ENCODE data around the gene TMEM62. TPM values are rescaled to one million over a fixed set of nuclear protein-coding genes. Genes with fewer than 3 reads are reported as not detected.

TMEM62 gene
- total RNA-seq, 1 experiment from 2014 or later, result 7.2 TPM

DNA sequence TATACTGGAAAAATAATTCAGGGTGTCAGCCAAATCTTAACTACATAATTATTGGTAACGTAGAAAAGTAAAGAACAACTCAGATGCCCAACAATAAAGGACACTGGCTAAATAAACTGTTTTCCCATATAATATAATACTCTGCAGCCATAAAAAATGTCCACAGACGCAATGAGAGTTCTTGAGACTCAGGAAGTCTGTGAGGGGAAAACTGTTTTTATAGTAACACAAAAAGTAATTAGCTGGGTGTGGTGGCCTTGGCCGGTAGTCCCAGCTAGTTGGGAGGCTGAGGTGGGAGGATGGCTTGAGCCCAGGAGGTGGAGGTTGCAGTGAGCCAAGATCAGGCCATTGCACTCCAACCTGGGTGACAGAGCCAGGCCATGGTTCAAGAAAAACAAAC, 22.0 kb upstream of the TMEM62 start:
- WGBS (ENCODE audit: extremely low coverage, insufficient read length, low lambda C conversion rate), result no CpG with 5 or more reads among the region's 3 CpGs
- Histone ChIP-seq H3K23ac (ENCODE audit: insufficient read length, low read depth, low read length) (no peak overlapping the region), H3K56ac (ENCODE audit: insufficient read length, low read depth, low read length) (no peak overlapping the region), H3K14ac (ENCODE audit: insufficient read depth, low read length) (no peak overlapping the region), H3K27ac (ENCODE audit: insufficient read length, low read depth, low read length) (no peak overlapping the region), H4K8ac (replicated peaks; ENCODE audit: insufficient read length, low read depth, low read length) (no peak overlapping the region), H4K5ac (ENCODE audit: insufficient read length, low read depth, low read length) (no peak overlapping the region), H2BK12ac (ENCODE audit: insufficient read length, low read depth, low read length) (no peak overlapping the region), H4K20me1 (ENCODE audit: control insufficient read depth, insufficient read depth, insufficient read length) (no peaks in the 10 kb centered on the region), H3K23me2 (ENCODE audit: insufficient read length, low read depth, low read length, poor library complexity, severe bottlenecking) (peaks cover under 1% of the 10 kb centered on the region), H3K4ac (ENCODE audit: low read depth, low read length) (no peak overlapping the region), H2BK120ac (ENCODE audit: low read depth, low read length, poor library complexity, severe bottlenecking) (no peak overlapping the region), H2AFZ (ENCODE audit: low read length) (no peak overlapping the region), H3K79me2 (ENCODE audit: insufficient read depth, low read length) (no peaks in the 10 kb centered on the region), H3K4me2 (ENCODE audit: insufficient read depth, insufficient read length, low read length) (no peak overlapping the region), H4K91ac (ENCODE audit: insufficient read length, low read depth, low read length) (no peak overlapping the region), H3K79me1 (ENCODE audit: insufficient read depth, low read depth, low read length, poor library complexity, severe bottlenecking) (no peaks in the 10 kb centered on the region), H3K18ac (ENCODE audit: insufficient read length, low read depth, low read length) (no peak overlapping the region), H3T11ph (ENCODE audit: low read length) (no peak overlapping the region), H3K9me3 (ENCODE audit: control insufficient read depth, low read depth, low read length) (no peaks in the 10 kb centered on the region), H3K27me3 (ENCODE audit: insufficient read depth, low read length) (no peaks in the 10 kb centered on the region), H3K9ac (ENCODE audit: extremely low read depth, insufficient read length, low read length) (no peak overlapping the region), H2BK15ac (ENCODE audit: low read depth, low read length) (no peak overlapping the region), H2BK20ac (ENCODE audit: low read depth, low read length, poor library complexity, severe bottlenecking) (no peak overlapping the region), H2BK5ac (ENCODE audit: insufficient read length, low read length) (no peak overlapping the region), H2AK5ac (ENCODE audit: insufficient read length, low read length) (no peak overlapping the region), H3K4me1 (ENCODE audit: insufficient read depth, low read length) (no peaks in the 10 kb centered on the region)
- Mint-ChIP-seq H3K4me1 (peaks cover 3% of the 10 kb centered on the region in 2 experiments; a peak in 2 of 4 replicates), H3K9me3 (peaks cover 0 to 2% of the 10 kb centered on the region in 2 experiments; a peak in 1 of 5 replicates), H3K27me3 (ENCODE audit: low read depth) (peaks cover 17% of the 10 kb centered on the region), H3K36me3 (ENCODE audit: insufficient read depth in 1 of 3, low read depth in 3 of 3) (no peaks in the 10 kb centered on the region), H3K27ac (no peak overlapping the region), H3K4me3 (no peak overlapping the region)
- DNase-seq, result no peak
- no peak for TF ChIP-seq CTCF (conservative IDR thresholded peaks at IDR 0.05)

Measured in H9 (cell line).